Stimulated activated CD8-positive, alpha-beta memory T cell treated with anti-CD3 and anti-CD28 coated beads, Interleukin-15, amount 100 ng/mL, for 48 hours (primary cell): ENCODE data around the gene SBNO1.
"Not testable (repeated sequence)": the region's sequence is repeated elsewhere in the genome, so short reads cannot be mapped to it uniquely, and the experiment has no call there.

ENCODE experiments used
- DNase-seq, 2 donors: peaks; one replicate each; pipeline ENCODE4 v3.0.0-alpha.2; 2020; ENCODE audit warnings: low read depth in 2 of 2

The SBNO1 gene

GRCh38 chr12:123248996-123249741 lies 115.5 kb downstream of the SBNO1 start:
- not testable (repeated sequence) for DNase-seq

GRCh38 chr12:123248129-123248528 lies 116.5 kb downstream of the SBNO1 start:
- DNase-seq, result not testable (repeated sequence)

- DNase-seq, result no peak
Observed at GRCh38 chr12:123245678-123246077, 119.0 kb downstream of the SBNO1 start.

GRCh38 chr12:123243671-123244262 lies 120.9 kb downstream of the SBNO1 start:
- no peak for DNase-seq

- no peak for DNase-seq
Observed at GRCh38 chr12:123242116-123242904, 122.3 kb downstream of the SBNO1 start.
